GM21423 (cell line): ENCODE measurements around the gene STOX1.
"Not testable (repeated sequence)": the region's sequence is repeated elsewhere in the genome, so short reads cannot be mapped to it uniquely, and the experiment has no call there.

Experiments
- ATAC-seq: cut with Tn5 transposase; IDR thresholded peaks from one replicate; pipeline ENCODE4 v1.9.1; 2021; ENCODE audit warnings: mild to moderate bottlenecking, moderate library complexity; ENCODE audit not compliant: unreplicated experiment

The STOX1 gene

GRCh38 chr10:68826764-68827591, at the start of gene STOX1:
STOX1 (plus strand) TSS chr10:68827531; CDS start chr10:68827624, 93 bp downstream.
- peak; percentile 53 for ATAC-seq

- no peak for ATAC-seq
Observed at GRCh38 chr10:68781613-68782574, 45.4 kb upstream of the STOX1 start.

- no peak for ATAC-seq
Observed at GRCh38 chr10:68784476-68784875, 42.9 kb upstream of the STOX1 start.

- no peak for ATAC-seq
Observed at GRCh38 chr10:68787813-68788212, 39.5 kb upstream of the STOX1 start.

GRCh38 chr10:68790476-68790875, 36.9 kb upstream of the STOX1 start:
- ATAC-seq: no peak

- no peak for ATAC-seq
Observed at GRCh38 chr10:68792115-68792514, 35.2 kb upstream of the STOX1 start.

GRCh38 chr10:68795886-68796532, 31.3 kb upstream of the STOX1 start:
- no peak for ATAC-seq

- no peak for ATAC-seq
Observed at GRCh38 chr10:68796605-68797004, 30.7 kb upstream of the STOX1 start.

GRCh38 chr10:68800211-68800610, 27.1 kb upstream of the STOX1 start:
- ATAC-seq: no peak

- no peak for ATAC-seq
Observed at GRCh38 chr10:68804692-68805091, 22.6 kb upstream of the STOX1 start.

GRCh38 chr10:68810830-68811229, 16.5 kb upstream of the STOX1 start:
- not testable (repeated sequence) for ATAC-seq

GRCh38 chr10:68811314-68812009, 15.9 kb upstream of the STOX1 start:
- no peak for ATAC-seq

- ATAC-seq: no peak
Observed at GRCh38 chr10:68812420-68812819, 14.9 kb upstream of the STOX1 start.

GRCh38 chr10:68813559-68813958, 13.8 kb upstream of the STOX1 start:
- no peak for ATAC-seq

GRCh38 chr10:68816796-68817412, 10.4 kb upstream of the STOX1 start:
- no peak for ATAC-seq

- ATAC-seq: not testable (repeated sequence)
Observed at GRCh38 chr10:68820359-68820758, 7.0 kb upstream of the STOX1 start.

- not testable (repeated sequence) for ATAC-seq
Observed at GRCh38 chr10:68822626-68823025, 4.7 kb upstream of the STOX1 start.

GRCh38 chr10:68827592-68827959, 245 bp downstream of the STOX1 start:
- ATAC-seq: peak; percentile 39

- ATAC-seq: not testable (repeated sequence)
Observed at GRCh38 chr10:68828083-68828601, 811 bp downstream of the STOX1 start.

- no peak for ATAC-seq
Observed at GRCh38 chr10:68828833-68829232, 1.5 kb downstream of the STOX1 start.
